NOMO-1 treated with DMSO at 0.1 percent for 48 hours (cell line): ENCODE results near the gene IRAK1.

Source experiments
- DNase-seq: peaks from one replicate; lab custom pipeline; 2025; ENCODE audit not compliant: unreplicated experiment; lab: John Stamatoyannopoulos, UW

IRAK1 gene

DNA sequence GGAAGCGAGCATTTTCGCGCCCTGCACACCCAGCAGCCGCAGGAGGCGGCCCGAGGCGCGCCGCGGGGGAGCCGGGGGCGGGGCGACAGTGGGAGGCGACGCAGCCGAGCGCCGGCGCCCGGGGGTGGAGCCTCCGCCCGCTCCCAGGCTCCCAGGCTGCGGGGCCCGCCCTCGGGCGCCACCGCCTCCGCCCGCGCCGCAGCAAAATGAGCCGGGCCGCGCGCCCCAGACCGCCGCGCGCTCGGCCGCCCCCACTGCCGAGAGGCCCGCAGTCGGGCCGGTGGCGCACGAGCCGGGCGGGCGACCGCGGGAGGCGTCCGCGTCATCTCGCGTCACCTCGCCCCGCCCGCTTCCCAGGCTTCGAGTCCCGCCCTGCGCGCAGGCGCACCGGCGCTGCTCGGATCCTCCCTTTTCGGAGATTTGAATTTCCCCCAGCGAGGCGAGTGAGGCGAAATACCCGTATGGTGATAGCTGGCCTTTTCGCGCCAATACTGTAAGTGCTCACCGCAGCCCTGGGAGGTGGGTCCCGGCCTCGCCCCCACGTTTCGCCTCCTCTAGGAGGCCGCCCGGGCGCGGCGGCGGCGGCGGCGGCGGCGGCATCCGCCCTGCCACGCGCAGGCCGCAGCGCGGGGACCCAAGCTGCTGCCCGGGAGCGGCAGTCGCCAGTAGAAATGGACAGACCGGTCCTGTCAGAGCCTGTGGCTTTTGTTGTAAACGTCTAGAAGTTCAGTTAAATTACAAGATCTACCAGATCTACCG lies 47.2 kb downstream of the IRAK1 start, which contains the start of gene TMEM187:
Gene TMEM187 (plus strand): TSS at position 387 of the 759 bp plus-strand sequence. CDS start 9,309 bp downstream, outside the sequence.
- peak; percentile 90 for DNase-seq

- peak; percentile 91 for DNase-seq
Observed at GRCh38 chrX:153971450-153972367, 48.0 kb downstream of the IRAK1 start, which contains the start of gene HCFC1. Gene HCFC1 (minus strand): TSS chrX:153971818. CDS start chrX:153970840, 978 bp downstream.

- peak; percentile 85 for DNase-seq
Observed at GRCh38 chrX:153971124-153971449, 48.6 kb downstream of the IRAK1 start.

DNA sequence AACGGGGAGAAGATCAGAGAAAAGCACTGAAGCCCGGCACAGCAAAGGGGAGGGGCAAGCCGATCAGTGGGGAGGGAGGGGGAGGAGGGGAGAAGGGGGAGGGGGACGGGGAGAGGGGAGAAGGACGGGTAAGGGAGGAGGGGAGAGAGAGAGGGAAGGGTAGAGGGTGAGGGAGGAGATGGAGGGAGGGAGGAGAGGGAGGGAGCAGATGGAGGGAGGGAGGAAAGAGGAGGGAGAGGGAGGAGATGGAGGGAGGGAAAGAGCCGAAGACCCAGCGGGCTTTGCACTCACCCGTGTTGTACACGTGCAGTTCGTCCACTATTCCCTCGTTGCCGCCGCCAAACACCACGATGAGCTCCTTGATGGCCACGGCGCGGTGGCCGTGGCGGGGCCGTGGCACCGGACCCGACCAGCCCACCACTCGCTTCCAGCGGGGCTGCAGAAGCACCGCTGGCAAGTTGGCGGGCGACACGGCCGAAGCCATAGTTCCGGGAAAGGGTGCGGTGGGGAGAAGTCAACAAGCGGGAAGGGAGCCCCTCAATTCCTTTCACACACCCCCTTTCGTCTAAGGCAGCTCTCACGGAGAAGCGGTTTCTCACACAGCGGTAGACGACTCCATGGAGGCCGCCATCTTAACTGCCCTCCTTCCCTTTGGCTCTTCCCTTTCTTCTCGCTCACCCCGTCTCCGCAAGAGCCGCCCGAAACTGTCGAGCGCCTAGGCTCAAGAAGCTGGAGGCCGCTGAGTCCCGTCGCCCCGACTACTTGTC lies 49.2 kb downstream of the IRAK1 start:
- peak; percentile 27 for DNase-seq

DNA sequence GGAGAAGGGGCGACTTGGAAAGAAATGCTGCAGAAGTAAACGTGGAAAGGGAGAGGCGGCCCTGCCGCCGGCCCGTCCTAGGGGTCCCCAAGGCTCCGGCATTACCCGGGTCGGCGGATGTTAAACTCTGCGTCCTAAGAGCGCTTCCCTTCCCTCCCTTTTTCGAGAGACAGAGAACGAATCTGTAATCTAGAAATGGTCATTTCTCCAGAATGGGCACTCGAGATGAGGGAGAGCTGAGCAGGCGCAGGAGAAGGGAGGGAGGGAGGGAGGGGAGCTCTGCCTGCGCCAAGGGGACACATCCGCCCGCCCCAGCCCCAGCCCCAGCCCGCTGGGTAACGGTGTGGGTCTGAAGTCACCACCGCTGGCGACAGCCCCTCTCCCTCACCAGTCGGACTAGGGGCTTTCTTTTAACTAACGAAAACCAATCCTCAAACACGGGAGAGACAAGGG lies 49.8 kb downstream of the IRAK1 start:
- no peak for DNase-seq

DNA sequence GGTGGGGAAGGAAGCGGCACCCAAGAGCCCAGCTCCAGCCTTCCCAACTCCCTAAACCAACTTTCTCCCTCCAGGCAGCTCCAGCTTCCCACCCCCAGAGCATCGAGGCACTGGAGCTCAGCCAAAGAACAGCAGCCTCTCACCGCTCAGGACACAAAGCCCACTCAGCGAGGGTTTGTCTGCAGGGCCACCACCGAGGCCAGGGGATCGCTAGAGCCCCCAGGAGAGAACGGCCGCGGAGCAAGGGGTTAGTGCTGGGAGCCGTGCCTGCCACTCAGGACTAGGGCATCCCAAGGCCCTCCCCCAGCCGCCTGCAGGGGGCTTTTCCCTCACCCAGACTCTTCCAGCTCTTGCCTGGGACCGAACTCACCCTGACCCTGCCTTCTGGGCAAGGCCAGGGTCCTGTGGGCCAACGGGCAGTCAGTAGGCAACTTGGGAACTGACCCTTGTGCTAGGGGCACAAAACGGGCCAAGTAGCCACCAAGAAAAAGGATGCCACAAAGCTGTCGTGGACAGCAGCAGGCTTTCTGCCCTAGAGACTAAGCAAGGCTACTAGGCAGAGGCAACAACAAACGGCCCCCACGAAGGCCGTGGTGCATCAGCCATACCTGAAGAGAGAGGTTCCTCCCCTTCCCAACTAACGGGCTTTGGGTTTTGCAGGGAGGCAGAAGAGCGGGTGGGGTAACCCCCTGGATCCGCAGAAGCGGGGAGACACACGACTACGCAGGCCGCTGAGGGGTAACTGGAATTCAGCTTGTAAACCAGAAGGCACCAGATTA lies 50.4 kb downstream of the IRAK1 start:
- no peak for DNase-seq

GRCh38 chrX:153968754-153969124 lies 51.0 kb downstream of the IRAK1 start:
- DNase-seq, result no peak

- no peak for DNase-seq
Observed at GRCh38 chrX:153968255-153968654, 51.4 kb downstream of the IRAK1 start.

DNA sequence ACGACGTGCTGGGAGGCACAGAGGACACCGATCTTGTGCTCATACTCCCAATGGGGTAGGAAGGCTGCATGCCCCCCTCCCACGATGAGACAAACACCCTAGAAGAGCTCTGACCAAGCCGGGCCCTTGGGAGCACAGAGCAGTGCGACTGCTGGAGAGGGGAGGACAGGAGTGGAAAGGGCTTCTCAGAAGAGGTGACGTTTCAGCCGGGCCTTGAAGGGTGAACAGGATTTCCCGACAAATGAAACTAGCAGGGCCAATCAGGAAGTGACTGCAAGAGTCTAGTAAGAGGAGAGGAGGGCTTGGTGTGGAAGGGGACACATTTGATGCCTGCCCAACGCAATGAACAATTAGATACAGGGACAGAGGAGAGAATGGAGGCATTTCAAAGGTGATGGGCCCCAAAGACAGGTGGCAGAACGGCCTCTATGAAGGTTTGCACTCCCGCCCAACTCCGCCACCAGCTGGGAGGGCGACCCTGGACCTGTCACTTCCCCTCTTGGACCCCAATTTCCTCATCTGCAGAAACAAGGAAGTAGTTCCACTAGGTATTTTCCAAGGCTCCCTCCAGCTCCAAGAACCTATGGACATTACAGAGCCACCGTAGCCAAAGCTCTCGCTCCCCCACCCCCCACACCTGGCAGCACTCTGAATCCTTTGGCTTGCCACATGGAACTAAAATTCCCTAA lies 52.0 kb downstream of the IRAK1 start:
- DNase-seq, result peak; percentile 17

- no peak for DNase-seq
Observed at GRCh38 chrX:153966841-153967535, 52.7 kb downstream of the IRAK1 start.

GRCh38 chrX:153966283-153966688 lies 53.4 kb downstream of the IRAK1 start:
- no peak for DNase-seq

DNA sequence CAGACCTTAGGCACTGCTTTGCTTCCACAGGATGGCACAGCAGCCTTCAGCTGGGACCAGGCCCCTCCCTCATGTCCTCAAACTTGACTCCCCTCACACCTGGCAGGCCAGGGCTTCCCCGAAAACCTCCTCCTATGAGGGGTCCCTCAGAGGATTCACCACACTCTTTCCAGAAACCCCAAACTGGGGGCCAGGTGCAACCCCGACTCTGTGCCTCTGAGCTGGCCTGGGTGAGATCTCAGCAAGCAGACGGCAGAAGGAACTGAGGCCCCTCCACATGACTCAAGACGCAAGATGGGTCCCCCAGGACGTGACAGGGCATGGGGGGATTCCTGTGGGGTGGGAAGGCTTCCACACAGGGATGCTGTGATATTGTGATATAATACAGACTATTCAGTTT lies 54.3 kb downstream of the IRAK1 start:
- no peak for DNase-seq

DNA sequence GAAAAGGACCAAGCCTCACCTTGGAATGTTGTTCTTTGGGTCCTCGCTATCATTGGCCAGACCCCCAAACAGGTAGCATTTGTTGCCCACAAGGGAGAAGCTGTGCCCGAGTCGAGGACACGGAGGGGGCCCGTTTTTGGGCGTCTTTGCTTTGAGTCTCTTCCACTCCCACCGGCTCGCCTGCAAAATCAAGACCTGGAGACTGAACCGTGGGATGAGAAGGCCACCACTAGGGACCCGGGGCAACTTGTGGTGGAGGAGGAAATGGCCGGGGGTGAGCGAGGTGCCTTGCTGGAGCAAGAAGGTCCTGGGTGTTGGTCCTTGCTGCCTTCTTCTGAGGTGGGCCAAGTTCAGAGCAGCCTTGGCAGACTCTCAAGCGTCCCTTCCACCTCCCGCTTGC lies 55.6 kb downstream of the IRAK1 start:
- DNase-seq, result no peak

GRCh38 chrX:153963546-153963945 lies 56.2 kb downstream of the IRAK1 start:
- DNase-seq, result no peak

- no peak for DNase-seq
Observed at GRCh38 chrX:153961292-153961691, 58.4 kb downstream of the IRAK1 start.

DNA sequence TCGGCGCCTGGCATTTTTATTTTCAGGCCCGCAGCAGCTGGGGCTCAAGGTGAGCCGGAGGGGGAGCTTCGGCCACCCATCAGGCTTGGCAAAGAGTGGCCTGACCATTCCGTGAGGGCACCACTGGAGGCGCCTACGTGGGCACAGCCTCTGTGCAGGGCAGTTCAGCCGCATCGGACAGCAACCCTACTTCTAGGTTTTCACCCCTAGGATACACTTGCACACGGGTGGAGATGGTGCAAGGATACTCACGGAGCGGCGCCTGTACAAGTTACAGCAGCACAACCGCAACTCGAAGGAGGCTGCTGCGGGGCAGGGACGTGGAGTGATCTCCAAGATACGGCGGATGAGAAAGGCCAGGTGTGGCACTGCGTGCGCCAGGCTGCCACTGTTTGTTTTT lies 58.9 kb downstream of the IRAK1 start:
- no peak for DNase-seq
